Right atrium auricular region (tissue), 2 donors: ENCODE measurements around the gene B4GALT3. TPM values are rescaled to one million over a fixed set of nuclear protein-coding genes. Genes with fewer than 3 reads are reported as not detected.

Source experiments
- DNase-seq: peaks from one replicate; pipeline ENCODE4 v3.0.0-alpha.2; 2019; ENCODE audit warnings: low spot score
- H3K27ac ChIP-seq, 2 donors: fragments of 200-600 bp; sonication (generic); 1 replicate in 1 of 2; 2 replicates in 1 of 2; pipeline ENCODE4 v1.5.1; 2016 to 2019
- H3K27me3 ChIP-seq, 2 donors: fragments of 200-600 bp; sonication (generic); one replicate each; pipeline versions ENCODE4 v1.5.1 to v1.6.0; 2017 to 2019
- H3K36me3 ChIP-seq: fragments of 200-600 bp; sonication (generic); one replicate; pipeline ENCODE4 v1.5.1; 2016
- H3K4me1 ChIP-seq, 2 donors: fragments of 200-600 bp; sonication (generic); one replicate each; pipeline versions ENCODE4 v1.5.1 to v1.6.0; 2017 to 2019
- H3K4me3 ChIP-seq, 2 donors: fragments of 200-600 bp; sonication (generic); 1 replicate in 1 of 2; 2 replicates in 1 of 2; pipeline ENCODE4 v1.5.1; 2017 to 2019; ENCODE audit warnings: mild to moderate bottlenecking in 1 of 2, moderate library complexity in 1 of 2
- H3K9me3 ChIP-seq, 2 donors: fragments of 200-600 bp; sonication (generic); one replicate each; pipeline ENCODE4 v1.5.1; 2019
- CTCF ChIP-seq, 2 donors: fragments of 200-600 bp; sonication (generic); IDR thresholded peaks; one replicate each; pipeline ENCODE4 v1.5.1; 2019; ENCODE audit warnings: antibody characterized with exemption in 2 of 2
- total RNA-seq, 2 donors: library from RNA; depleted of rRNA; stranded (reverse); fragments of >200 nt; gene quantifications; one replicate each; pipeline ENCODE4 v1.1.0, GENCODE V29; 2016

B4GALT3 gene
- total RNA-seq, 2 donors from 2014 or later = 24.3 to 32.7 TPM

- no peaks in the 10 kb centered on the region for H3K27me3 ChIP-seq
- peaks cover 26% of the 10 kb centered on the region for H3K36me3 ChIP-seq
- peak overlapping the region; percentile 83 to 85 for H3K27ac ChIP-seq
- TF ChIP-seq CTCF (IDR thresholded peaks at IDR 0.05) = no peak
- no peaks in the 10 kb centered on the region for H3K9me3 ChIP-seq
- peaks cover 0 to 7% of the 10 kb centered on the region in 2 donors for H3K4me1 ChIP-seq
- peak overlapping the region in 1 of 2 donors; percentile 27 for H3K4me3 ChIP-seq
- no peak for DNase-seq
These were observed 40.5 kb upstream of the B4GALT3 start for GRCh38 chr1:161217831-161218230.

GRCh38 chr1:161216945-161217712, 39.8 kb upstream of the B4GALT3 start:
- peak overlapping the region; percentile 4 to 32 for H3K4me3 ChIP-seq
- DNase-seq = peak; percentile 76
- no peaks in the 10 kb centered on the region for H3K27me3 ChIP-seq
- peak overlapping the region; percentile 83 to 85 for H3K27ac ChIP-seq
- peaks cover 0 to 7% of the 10 kb centered on the region in 2 donors for H3K4me1 ChIP-seq
- no peak for TF ChIP-seq CTCF (IDR thresholded peaks at IDR 0.05)
- peaks cover 33% of the 10 kb centered on the region for H3K36me3 ChIP-seq
- no peaks in the 10 kb centered on the region for H3K9me3 ChIP-seq

- no peak for TF ChIP-seq CTCF (IDR thresholded peaks at IDR 0.05)
- peaks cover 54% of the 10 kb centered on the region for H3K36me3 ChIP-seq
- peaks cover 0 to 10% of the 10 kb centered on the region in 2 donors for H3K4me1 ChIP-seq
- H3K27ac ChIP-seq = peak within 1 kb of the TSS; percentile 53 to 83
- peak within 1 kb of the TSS; percentile 4 to 24 for H3K4me3 ChIP-seq
- H3K9me3 ChIP-seq = no peaks in the 10 kb centered on the region
- no peaks in the 10 kb centered on the region for H3K27me3 ChIP-seq
- DNase-seq = peak; percentile 69
These were observed 37.8 kb upstream of the B4GALT3 start, which contains the start of gene FCER1G for GRCh38 chr1:161215076-161215475. TSS of gene FCER1G (plus strand) at chr1:161215295. CDS start at chr1:161215322, 27 bp downstream.

- no peaks in the 10 kb centered on the region for H3K27me3 ChIP-seq
- H3K9me3 ChIP-seq = no peaks in the 10 kb centered on the region
- H3K36me3 ChIP-seq = peaks cover 61% of the 10 kb centered on the region
- peaks cover 0 to 17% of the 10 kb centered on the region in 2 donors for H3K4me1 ChIP-seq
- H3K27ac ChIP-seq = peak overlapping the region in 1 of 2 donors; percentile 83
- TF ChIP-seq CTCF (IDR thresholded peaks at IDR 0.05) = no peak
- no peak overlapping the region for H3K4me3 ChIP-seq
- no peak for DNase-seq
These were observed 37.1 kb upstream of the B4GALT3 start for GRCh38 chr1:161214369-161214768.

- H3K27ac ChIP-seq = peak overlapping the region; percentile 90 to 99
- peak; percentile 74 to 94 for TF ChIP-seq CTCF (IDR thresholded peaks at IDR 0.05)
- no peak overlapping the region for H3K4me3 ChIP-seq
- peak; percentile 86 for DNase-seq
- H3K36me3 ChIP-seq = peaks cover 85% of the 10 kb centered on the region
- H3K9me3 ChIP-seq = no peaks in the 10 kb centered on the region
- H3K27me3 ChIP-seq = no peaks in the 10 kb centered on the region
- peaks cover 0 to 52% of the 10 kb centered on the region in 2 donors for H3K4me1 ChIP-seq
These were observed 32.6 kb upstream of the B4GALT3 start for GRCh38 chr1:161209790-161210409.
